Measurements from ENCODE around the gene LYSMD4. TPM values are rescaled to one million over a fixed set of nuclear protein-coding genes. Genes with fewer than 3 reads are reported as not detected.

The LYSMD4 gene
- total RNA-seq, 6 donors from 2014 or later = 7.6 to 16.4 (median 12.5) TPM

DNA sequence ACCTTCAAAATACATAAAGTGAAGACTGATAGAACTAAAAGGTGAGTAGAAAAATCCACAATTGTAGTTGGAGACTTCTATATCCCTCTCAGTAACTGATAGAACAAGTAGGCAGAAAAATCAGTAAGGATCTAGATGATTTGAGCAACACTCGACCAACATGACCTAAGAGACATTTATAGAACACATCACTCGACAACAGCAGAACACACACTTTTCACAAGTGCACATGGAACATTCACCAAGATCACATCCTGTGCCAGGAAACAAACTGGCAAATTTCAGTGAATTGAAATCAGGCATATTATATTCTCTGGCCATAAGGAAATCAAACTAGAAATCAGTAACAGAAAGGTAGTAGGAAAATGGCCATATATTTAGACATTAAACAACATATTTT, 37.1 kb downstream of the LYSMD4 start:
- Histone ChIP-seq H3K9me3 (no peaks in the 10 kb centered on the region), H3K4me1 (no peaks in the 10 kb centered on the region), H3K36me3 (peaks cover 5 to 59% (median 12%) of the 10 kb centered on the region in 4 donors), H3K27me3 (no peaks in the 10 kb centered on the region), H3K27ac (no peak overlapping the region), H3K4me3 (no peak overlapping the region)
- no peak for ATAC-seq (ENCODE audit: low FRiP score in 2 of 2)
- TF ChIP-seq POLR2A (IDR thresholded peaks at IDR 0.05) = no peak
- no peak for TF ChIP-seq EP300 (IDR thresholded peaks at IDR 0.05)
- TF ChIP-seq POLR2AphosphoS5 (IDR thresholded peaks at IDR 0.05) = no peak
- TF ChIP-seq, protein P1, sequence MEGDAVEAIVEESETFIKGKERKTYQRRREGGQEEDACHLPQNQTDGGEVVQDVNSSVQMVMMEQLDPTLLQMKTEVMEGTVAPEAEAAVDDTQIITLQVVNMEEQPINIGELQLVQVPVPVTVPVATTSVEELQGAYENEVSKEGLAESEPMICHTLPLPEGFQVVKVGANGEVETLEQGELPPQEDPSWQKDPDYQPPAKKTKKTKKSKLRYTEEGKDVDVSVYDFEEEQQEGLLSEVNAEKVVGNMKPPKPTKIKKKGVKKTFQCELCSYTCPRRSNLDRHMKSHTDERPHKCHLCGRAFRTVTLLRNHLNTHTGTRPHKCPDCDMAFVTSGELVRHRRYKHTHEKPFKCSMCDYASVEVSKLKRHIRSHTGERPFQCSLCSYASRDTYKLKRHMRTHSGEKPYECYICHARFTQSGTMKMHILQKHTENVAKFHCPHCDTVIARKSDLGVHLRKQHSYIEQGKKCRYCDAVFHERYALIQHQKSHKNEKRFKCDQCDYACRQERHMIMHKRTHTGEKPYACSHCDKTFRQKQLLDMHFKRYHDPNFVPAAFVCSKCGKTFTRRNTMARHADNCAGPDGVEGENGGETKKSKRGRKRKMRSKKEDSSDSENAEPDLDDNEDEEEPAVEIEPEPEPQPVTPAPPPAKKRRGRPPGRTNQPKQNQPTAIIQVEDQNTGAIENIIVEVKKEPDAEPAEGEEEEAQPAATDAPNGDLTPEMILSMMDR (IDR thresholded peaks at IDR 0.05) = no peak
- DNase-seq = no peak
- WGBS, 2 donors = 63 to 67% methylated on average over 2 of the region's 2 CpGs

DNA sequence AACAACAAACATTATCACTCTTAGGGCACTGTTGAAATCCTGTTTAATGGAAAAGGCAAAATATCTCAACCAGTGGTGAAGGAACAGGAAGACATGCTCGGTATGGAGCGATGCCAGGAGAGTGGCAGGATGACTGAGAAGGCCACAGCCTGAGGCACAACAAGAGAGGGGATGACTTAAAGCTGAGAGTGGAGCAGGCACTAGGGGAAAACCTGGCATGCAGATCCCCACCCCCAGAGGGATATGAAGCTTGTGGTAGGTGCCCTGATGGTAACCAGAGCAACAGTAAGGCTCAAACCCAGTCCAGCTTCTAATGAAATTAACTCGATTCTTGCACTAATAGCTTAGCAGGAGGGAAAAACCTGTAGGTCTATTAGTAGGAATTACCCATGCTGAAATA, 40.4 kb downstream of the LYSMD4 start:
- peak overlapping the region in 1 of 4 donors; percentile 51 for H3K27ac ChIP-seq
- no peak for ATAC-seq (ENCODE audit: low FRiP score in 2 of 2)
- H3K4me3 ChIP-seq = no peak overlapping the region
- no peaks in the 10 kb centered on the region for H3K9me3 ChIP-seq
- no peaks in the 10 kb centered on the region for H3K4me1 ChIP-seq
- TF ChIP-seq EP300 (IDR thresholded peaks at IDR 0.05) (no peak), POLR2A (IDR thresholded peaks at IDR 0.05) (no peak), POLR2AphosphoS5 (IDR thresholded peaks at IDR 0.05) (no peak)
- TF ChIP-seq, protein P1 (IDR thresholded peaks at IDR 0.05) = no peak
- 77 to 81% methylated on average over 3 of the region's 3 CpGs for WGBS, 2 donors
- H3K27me3 ChIP-seq = no peaks in the 10 kb centered on the region
- DNase-seq = no peak
- H3K36me3 ChIP-seq = peaks cover 8 to 77% (median 17%) of the 10 kb centered on the region in 4 donors

DNA sequence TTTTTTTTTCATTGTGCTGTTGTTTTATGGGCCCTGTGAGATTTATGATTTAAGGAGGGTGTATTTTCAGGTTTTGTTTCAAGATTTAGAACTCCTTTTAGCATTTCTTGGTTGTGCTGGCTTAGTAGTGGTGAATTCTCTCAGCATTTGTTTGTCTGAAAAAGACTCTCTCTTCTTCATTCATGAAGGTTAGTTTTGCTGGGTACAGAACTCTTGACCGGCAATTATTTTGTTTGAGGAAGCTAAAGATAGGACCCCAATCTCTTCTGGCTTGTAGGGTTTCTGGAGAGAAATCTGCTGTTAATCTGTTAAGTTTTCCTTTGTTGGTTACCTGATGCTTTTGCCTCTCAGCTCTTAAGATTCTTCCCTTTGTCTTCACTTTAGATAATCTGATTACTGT, 46.9 kb downstream of the LYSMD4 start:
- 76 to 100% methylated on average over 1 of the region's 1 CpG for WGBS, 2 donors

DNA sequence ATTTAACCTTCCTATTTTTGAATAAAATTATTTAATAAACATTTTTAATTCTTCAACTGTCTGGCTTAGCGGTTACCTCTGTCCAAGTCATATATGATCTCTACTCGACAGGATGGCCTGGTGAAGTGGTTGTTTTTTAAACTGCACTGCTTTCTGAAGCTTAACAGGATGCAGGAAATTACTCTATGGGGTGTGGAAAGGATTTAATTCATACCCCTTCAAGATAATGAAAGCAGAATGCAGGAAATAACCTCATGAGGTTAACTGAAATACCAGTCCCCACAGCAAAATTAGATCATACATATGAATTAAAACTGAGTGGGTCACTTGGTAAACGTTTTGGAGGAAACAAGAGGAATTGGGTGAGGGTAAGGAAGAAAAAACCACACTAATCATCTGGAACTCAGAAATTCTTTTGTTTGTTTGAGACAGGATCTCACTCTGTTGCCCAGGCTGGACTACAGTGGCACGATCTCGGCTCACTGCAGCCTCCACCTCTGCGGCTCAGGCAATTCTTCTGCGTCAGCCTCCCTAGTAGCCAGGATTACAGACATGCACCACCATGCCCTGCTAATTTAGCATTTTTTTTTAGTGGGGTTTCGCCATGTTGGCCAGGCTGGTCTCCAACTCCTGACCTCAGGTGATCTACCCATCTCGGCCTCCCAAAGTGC, 50.1 kb downstream of the LYSMD4 start:
- Histone ChIP-seq H3K27ac (peak overlapping the region; percentile 35 to 76 (median 56)), H3K4me3 (no peak overlapping the region), H3K4me1 (peaks cover 0 to 4% (median 0%) of the 10 kb centered on the region in 4 donors), H3K36me3 (peaks cover 0 to 32% (median 6%) of the 10 kb centered on the region in 4 donors), H3K27me3 (no peaks in the 10 kb centered on the region), H3K9me3 (peaks cover 0 to 8% (median 3%) of the 10 kb centered on the region in 4 donors)
- TF ChIP-seq EP300 (IDR thresholded peaks at IDR 0.05) (no peak), POLR2A (IDR thresholded peaks at IDR 0.05) (no peak), POLR2AphosphoS5 (IDR thresholded peaks at IDR 0.05) (no peak)
- TF ChIP-seq, protein P1 (IDR thresholded peaks at IDR 0.05) = no peak
- WGBS, 2 donors = 59 to 69% methylated on average over 9 of the region's 9 CpGs
- no peak for DNase-seq
- ATAC-seq (ENCODE audit: low FRiP score in 2 of 2) = no peak

More for the DNA sequence above, 46.9 kb downstream of the LYSMD4 start:
- DNase-seq (no peak), ATAC-seq (ENCODE audit: low FRiP score in 2 of 2) (no peak)
- TF ChIP-seq EP300 (IDR thresholded peaks at IDR 0.05) (no peak), POLR2A (IDR thresholded peaks at IDR 0.05) (no peak), POLR2AphosphoS5 (IDR thresholded peaks at IDR 0.05) (no peak)
- TF ChIP-seq, protein P1 (IDR thresholded peaks at IDR 0.05) = no peak
- Histone ChIP-seq H3K27me3 (no peaks in the 10 kb centered on the region), H3K4me1 (peaks cover 0 to 4% (median 0%) of the 10 kb centered on the region in 4 donors), H3K36me3 (peaks cover 0 to 32% (median 9%) of the 10 kb centered on the region in 4 donors), H3K4me3 (no peak overlapping the region), H3K27ac (no peak overlapping the region), H3K9me3 (peaks cover 0 to 8% (median 3%) of the 10 kb centered on the region in 4 donors)

Measured in upper lobe of left lung (tissue), 6 donors.